Endometrial microvascular endothelial cells (primary cell): ENCODE measurements around the gene GCNA. TPM values are rescaled to one million over a fixed set of nuclear protein-coding genes. Genes with fewer than 3 reads are reported as not detected.

Source experiments
- in situ Hi-C: cut with HindIII; loops from 2 replicates; pipeline ENCODE4 v1.10.0; 2017; ENCODE audit warnings: low sequenced_read_pairs, low pct_unique_long_range_greater_than_20kb; ENCODE audit errors: inconsistent ontology term
- total RNA-seq: library from RNA; depleted of rRNA; stranded (reverse); fragments of >200 nt; gene quantifications from one replicate; pipeline ENCODE4 v1.2.3, GENCODE V29; 2015; ENCODE audit errors: inconsistent ontology term

Gene GCNA
- 0.09 TPM for total RNA-seq

- in situ Hi-C loops, result no loop called here
Observed at GRCh38 chrX:71578253-71579135, at the start of gene GCNA. TSS of gene GCNA (plus strand) at chrX:71578437. CDS start at chrX:71580822, 2,385 bp downstream.

- in situ Hi-C loops, result no loop called here
Observed at GRCh38 chrX:71532078-71532752, 46.0 kb upstream of the GCNA start.

- in situ Hi-C loops, result no loop called here
Observed at GRCh38 chrX:71532753-71533425, 45.3 kb upstream of the GCNA start, which contains the start of gene OGT. TSS of gene OGT (plus strand) at chrX:71533104. CDS start at chrX:71533300, 196 bp downstream.

- in situ Hi-C loops, result no loop called here
Observed at GRCh38 chrX:71533516-71533850, 44.8 kb upstream of the GCNA start.

- in situ Hi-C loops, result no loop called here
Observed at GRCh38 chrX:71533851-71534561, 44.2 kb upstream of the GCNA start.

- in situ Hi-C loops, result no loop called here
Observed at GRCh38 chrX:71534773-71535544, 43.3 kb upstream of the GCNA start.

- in situ Hi-C loops, result no loop called here
Observed at GRCh38 chrX:71536285-71536684, 42.0 kb upstream of the GCNA start.

GRCh38 chrX:71537743-71538142 is 40.5 kb upstream of the GCNA start:
- in situ Hi-C loops, result no loop called here

- in situ Hi-C loops, result no loop called here
Observed at GRCh38 chrX:71540801-71541200, 37.4 kb upstream of the GCNA start.

GRCh38 chrX:71541210-71542022 is 36.8 kb upstream of the GCNA start:
- in situ Hi-C loops, result no loop called here

- in situ Hi-C loops, result no loop called here
Observed at GRCh38 chrX:71542411-71542810, 35.8 kb upstream of the GCNA start.

GRCh38 chrX:71542825-71543224 is 35.4 kb upstream of the GCNA start:
- in situ Hi-C loops, result no loop called here

- in situ Hi-C loops, result no loop called here
Observed at GRCh38 chrX:71543316-71543715, 34.9 kb upstream of the GCNA start.

- in situ Hi-C loops, result no loop called here
Observed at GRCh38 chrX:71545364-71545763, 32.9 kb upstream of the GCNA start.

- in situ Hi-C loops, result no loop called here
Observed at GRCh38 chrX:71546879-71547278, 31.4 kb upstream of the GCNA start.

- in situ Hi-C loops, result no loop called here
Observed at GRCh38 chrX:71547339-71547738, 30.9 kb upstream of the GCNA start.

GRCh38 chrX:71549986-71550385 is 28.3 kb upstream of the GCNA start:
- in situ Hi-C loops, result no loop called here

- in situ Hi-C loops, result no loop called here
Observed at GRCh38 chrX:71550578-71550977, 27.7 kb upstream of the GCNA start.
